Neutrophil (primary cell): Measurements from ENCODE around the gene NTRK3.

ENCODE experiments used
- H3K27ac ChIP-seq: fragments of 200-600 bp; sonication (generic); 2 replicates; pipeline ENCODE4 v1.5.1; 2016; ENCODE audit warnings: mild to moderate bottlenecking, moderate library complexity
- H3K27me3 ChIP-seq: fragments of 200-600 bp; sonication (generic); 2 replicates; pipeline ENCODE4 v1.6.0; 2016; ENCODE audit warnings: mild to moderate bottlenecking
- H3K36me3 ChIP-seq: fragments of 200-600 bp; sonication (generic); 2 replicates; pipeline ENCODE4 v1.5.1; 2017
- H3K4me1 ChIP-seq, 2 experiments: fragments of 200-600 bp in 1 of 2; sonication (generic) in 1 of 2; 1 replicate in 1 of 2; 2 replicates in 1 of 2; pipeline versions ENCODE4 v1.5.1 to v1.6.1; 2013 to 2016; ENCODE audit warnings: low read depth in 1 of 2, low read length in 1 of 2, mild to moderate bottlenecking in 1 of 2, moderate library complexity in 1 of 2; ENCODE audit not compliant: control insufficient read depth in 1 of 2, insufficient read depth in 1 of 2
- H3K4me3 ChIP-seq, 2 experiments: fragments of 200-600 bp in 1 of 2; sonication (generic) in 1 of 2; 1 replicate in 1 of 2; 2 replicates in 1 of 2; pipeline ENCODE4 v1.5.1; 2013 to 2016; ENCODE audit warnings: low read depth in 1 of 2, low read length in 1 of 2, mild to moderate bottlenecking in 1 of 2, moderate library complexity in 1 of 2
- H3K9me3 ChIP-seq: fragments of 200-600 bp; sonication (generic); 2 replicates; pipeline ENCODE4 v1.5.1; 2016
- TF ChIP-seq, protein P1 (sequence below): fragments of 200-600 bp; sonication (generic); IDR thresholded peaks from 2 replicates; pipeline ENCODE4 v1.5.1; 2016; ENCODE audit warnings: antibody characterized with exemption

Gene NTRK3

DNA sequence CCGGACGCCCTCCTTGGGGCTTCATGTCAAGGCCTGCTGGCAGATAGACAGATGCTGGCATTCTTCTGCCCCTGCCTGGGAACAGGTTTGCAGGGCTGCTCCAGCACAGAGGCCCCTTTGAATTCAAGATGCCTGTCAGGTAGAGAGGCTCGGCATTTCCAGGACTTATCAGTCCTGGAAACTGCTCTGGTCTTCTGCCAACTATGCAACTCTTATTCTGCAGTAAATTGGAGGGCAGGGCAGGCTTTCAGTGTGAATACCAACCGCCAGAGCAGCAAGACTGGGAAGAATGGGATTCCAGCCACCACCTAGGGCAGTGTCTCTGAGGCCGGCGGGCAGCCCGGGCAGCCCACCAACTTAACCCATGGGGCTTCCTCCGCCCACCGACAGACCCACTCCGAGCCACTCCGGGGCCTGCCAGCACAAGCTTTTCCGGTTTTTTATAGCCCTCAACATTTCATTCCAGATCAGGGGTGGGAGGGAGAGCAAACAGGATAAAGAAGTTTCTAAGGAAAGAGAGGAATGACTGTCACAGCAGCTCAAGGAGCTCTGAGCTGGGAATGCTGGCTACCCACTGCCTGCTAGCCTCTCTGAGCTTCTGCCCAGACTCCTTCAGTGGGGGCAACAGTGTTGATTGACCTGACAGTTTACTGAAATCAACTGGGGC, 140.9 kb downstream of the NTRK3 start:
- Histone ChIP-seq H3K27ac (no peak overlapping the region), H3K9me3 (no peaks in the 10 kb centered on the region), H3K4me3 (no peak overlapping the region), H3K36me3 (no peaks in the 10 kb centered on the region), H3K27me3 (no peaks in the 10 kb centered on the region), H3K4me1 (no peaks in the 10 kb centered on the region)
- TF ChIP-seq, protein P1, sequence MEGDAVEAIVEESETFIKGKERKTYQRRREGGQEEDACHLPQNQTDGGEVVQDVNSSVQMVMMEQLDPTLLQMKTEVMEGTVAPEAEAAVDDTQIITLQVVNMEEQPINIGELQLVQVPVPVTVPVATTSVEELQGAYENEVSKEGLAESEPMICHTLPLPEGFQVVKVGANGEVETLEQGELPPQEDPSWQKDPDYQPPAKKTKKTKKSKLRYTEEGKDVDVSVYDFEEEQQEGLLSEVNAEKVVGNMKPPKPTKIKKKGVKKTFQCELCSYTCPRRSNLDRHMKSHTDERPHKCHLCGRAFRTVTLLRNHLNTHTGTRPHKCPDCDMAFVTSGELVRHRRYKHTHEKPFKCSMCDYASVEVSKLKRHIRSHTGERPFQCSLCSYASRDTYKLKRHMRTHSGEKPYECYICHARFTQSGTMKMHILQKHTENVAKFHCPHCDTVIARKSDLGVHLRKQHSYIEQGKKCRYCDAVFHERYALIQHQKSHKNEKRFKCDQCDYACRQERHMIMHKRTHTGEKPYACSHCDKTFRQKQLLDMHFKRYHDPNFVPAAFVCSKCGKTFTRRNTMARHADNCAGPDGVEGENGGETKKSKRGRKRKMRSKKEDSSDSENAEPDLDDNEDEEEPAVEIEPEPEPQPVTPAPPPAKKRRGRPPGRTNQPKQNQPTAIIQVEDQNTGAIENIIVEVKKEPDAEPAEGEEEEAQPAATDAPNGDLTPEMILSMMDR = no peak

DNA sequence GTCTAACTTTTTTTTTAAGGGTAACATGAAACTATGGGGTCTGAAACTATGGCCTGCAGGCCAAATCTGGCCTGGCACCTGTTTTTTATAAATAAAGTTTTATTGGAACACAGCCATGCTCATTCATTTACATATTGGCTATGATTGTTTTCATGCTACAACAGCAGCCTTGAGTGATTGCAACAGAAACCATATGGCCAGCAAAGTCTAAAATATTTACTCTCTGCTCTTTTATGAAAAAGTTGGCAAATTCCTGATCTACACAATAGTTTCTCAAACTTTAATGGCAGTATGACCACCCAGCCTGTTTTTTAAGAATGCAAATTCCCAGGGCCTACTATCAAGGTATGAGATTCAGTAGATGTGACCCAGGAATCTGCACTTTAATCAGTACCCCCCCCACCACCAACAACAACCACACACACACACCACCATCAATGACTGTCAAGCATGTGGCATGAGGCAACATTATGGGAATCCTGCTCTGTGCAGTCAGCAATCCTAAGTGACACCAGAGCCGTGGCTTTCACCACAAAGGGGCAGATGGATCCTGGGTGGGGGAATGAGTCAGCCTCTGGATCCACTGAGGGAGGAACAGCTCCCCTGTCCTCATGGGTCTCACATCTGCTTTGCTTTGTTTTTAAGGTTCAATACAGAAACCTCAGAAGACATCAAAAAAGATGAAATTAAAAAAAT, 142.8 kb downstream of the NTRK3 start:
- TF ChIP-seq, protein P1 = no peak
- H3K9me3 ChIP-seq = no peaks in the 10 kb centered on the region
- no peaks in the 10 kb centered on the region for H3K36me3 ChIP-seq
- H3K4me1 ChIP-seq = no peaks in the 10 kb centered on the region
- no peak overlapping the region for H3K4me3 ChIP-seq
- H3K27me3 ChIP-seq = no peaks in the 10 kb centered on the region
- no peak overlapping the region for H3K27ac ChIP-seq

DNA sequence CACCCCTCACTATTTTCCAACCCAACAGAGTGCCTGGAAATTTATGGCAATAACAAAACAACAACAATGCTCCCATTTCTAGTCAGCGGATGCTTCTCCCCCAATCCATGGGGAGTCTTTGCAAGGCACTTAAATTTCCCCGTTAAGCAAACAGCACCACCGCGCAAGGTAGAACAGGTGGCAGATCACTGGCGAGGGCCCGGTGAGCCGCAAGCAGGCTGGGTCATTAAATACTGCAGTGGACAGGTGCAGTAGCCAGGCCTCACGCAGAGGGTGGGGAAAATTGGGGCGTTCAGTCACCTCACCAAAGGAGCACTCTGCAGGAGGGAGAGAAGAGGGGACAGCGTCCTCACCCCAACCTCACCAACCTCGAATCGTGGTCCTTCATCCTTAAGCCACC, 147.5 kb downstream of the NTRK3 start:
- Histone ChIP-seq H3K27ac (no peak overlapping the region), H3K27me3 (no peaks in the 10 kb centered on the region), H3K36me3 (no peaks in the 10 kb centered on the region), H3K4me1 (no peaks in the 10 kb centered on the region), H3K9me3 (no peaks in the 10 kb centered on the region), H3K4me3 (no peak overlapping the region)
- TF ChIP-seq, protein P1 = no peak

DNA sequence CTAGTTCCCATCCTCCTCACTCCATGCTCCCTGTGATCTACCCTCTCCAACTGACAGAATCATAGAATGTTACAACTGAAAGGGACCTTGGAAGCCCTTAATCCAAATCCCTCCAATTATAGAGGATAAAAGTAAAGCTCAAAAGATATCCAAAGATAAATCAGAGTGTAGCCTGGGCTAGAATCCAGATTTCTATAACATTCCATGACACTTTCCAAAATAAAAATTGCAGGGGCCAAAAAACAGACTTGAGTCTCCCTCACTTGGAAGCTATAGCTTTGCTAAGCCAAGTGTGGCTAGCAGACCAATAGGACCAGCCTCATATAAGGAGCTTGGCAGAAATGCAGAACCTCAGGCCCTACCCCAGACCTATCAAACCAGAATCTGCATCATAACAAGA, 148.1 kb downstream of the NTRK3 start:
- TF ChIP-seq, protein P1 = no peak
- Histone ChIP-seq H3K4me1 (no peaks in the 10 kb centered on the region), H3K27ac (no peak overlapping the region), H3K27me3 (no peaks in the 10 kb centered on the region), H3K4me3 (no peak overlapping the region), H3K9me3 (no peaks in the 10 kb centered on the region), H3K36me3 (no peaks in the 10 kb centered on the region)

DNA sequence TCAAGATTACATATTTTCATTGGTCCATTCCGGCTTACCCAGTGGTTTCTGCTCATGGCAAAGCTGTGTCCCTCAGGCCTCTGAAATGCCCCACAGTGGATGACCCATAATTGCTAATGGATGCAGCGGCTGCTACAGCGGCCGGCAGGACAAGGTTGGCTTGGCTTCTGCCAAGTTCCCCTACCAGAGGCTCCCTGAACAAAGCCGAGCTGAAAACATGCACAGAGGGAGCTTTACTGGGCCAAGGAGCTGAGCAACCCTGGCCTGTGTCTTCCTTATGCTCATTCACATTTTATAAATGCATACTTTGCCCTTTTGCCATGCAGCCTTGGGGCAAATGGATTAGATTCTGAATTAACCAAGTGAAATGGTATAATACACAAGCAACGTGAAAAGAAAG, 150.5 kb downstream of the NTRK3 start:
- TF ChIP-seq, protein P1 = no peak
- Histone ChIP-seq H3K27ac (no peak overlapping the region), H3K9me3 (no peaks in the 10 kb centered on the region), H3K4me1 (no peaks in the 10 kb centered on the region), H3K27me3 (no peaks in the 10 kb centered on the region), H3K4me3 (no peak overlapping the region), H3K36me3 (no peaks in the 10 kb centered on the region)
